HL-60 (cell line): ENCODE data around the gene SLC25A15. TPM values are rescaled to one million over a fixed set of nuclear protein-coding genes. Genes with fewer than 3 reads are reported as not detected.
"Not testable (repeated sequence)": the region's sequence is repeated elsewhere in the genome, so short reads cannot be mapped to it uniquely, and the experiment has no call there.

Source experiments
- DNase-seq, 2 experiments: peaks; one replicate each; pipeline ENCODE4 v3.0.0-alpha.2; 2010 to 2020; ENCODE audit warnings: low read depth in 1 of 2, low spot score in 1 of 2
- H3K27ac ChIP-seq: fragments of 250-450 bp; sonication (Bioruptor Pico); replicated peaks from 2 replicates; pipeline ENCODE4 v1.5.1; 2020; ENCODE audit warnings: mild to moderate bottlenecking, moderate library complexity
- H3K27me3 ChIP-seq: fragments of 250-450 bp; sonication (Bioruptor Pico); 2 replicates; pipeline ENCODE4 v1.5.1; 2021; ENCODE audit warnings: mild to moderate bottlenecking, moderate library complexity; ENCODE audit not compliant: insufficient read depth, poor library complexity, severe bottlenecking
- H3K4me3 ChIP-seq: replicated peaks from 2 replicates; pipeline ENCODE4 v1.5.1; 2011; ENCODE audit warnings: mild to moderate bottlenecking, control low read depth, low read length; ENCODE audit not compliant: insufficient read depth
- SPI1 ChIP-seq: IDR thresholded peaks from 2 replicates; pipeline ENCODE4 v1.6.1; 2012; ENCODE audit warnings: low read depth, mild to moderate bottlenecking, borderline replicate concordance
- microRNA-seq: library from miRNA; unstranded; fragments of <30 nt; microRNA quantifications from one replicate; pipeline ENCODE4, GENCODE V29; 2018

SLC25A15 gene

DNA sequence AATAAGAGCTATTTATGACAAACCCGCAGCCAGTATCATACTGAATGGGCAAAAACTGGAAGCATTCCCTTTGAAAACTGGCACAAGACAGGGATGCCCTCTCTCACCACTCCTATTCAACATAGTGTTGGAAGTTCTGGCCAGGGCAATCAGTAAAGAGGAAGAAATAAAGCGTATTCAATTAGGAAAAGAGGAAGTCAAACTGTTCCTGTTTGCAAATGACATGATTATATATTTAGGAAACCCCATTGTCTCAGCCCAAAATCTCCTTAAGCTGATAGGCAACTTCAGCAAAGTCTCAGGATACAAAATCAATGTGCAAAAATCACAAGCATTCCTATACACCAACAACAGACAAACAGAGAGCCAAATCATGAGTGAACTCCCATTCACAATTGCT lies 50.3 kb downstream of the SLC25A15 start:
- not testable (repeated sequence) for H3K4me3 ChIP-seq, H3K27ac ChIP-seq, H3K27me3 ChIP-seq
- peak; percentile 87 for TF ChIP-seq SPI1
- DNase-seq = peak in 1 of 2 experiments; percentile 12

DNA sequence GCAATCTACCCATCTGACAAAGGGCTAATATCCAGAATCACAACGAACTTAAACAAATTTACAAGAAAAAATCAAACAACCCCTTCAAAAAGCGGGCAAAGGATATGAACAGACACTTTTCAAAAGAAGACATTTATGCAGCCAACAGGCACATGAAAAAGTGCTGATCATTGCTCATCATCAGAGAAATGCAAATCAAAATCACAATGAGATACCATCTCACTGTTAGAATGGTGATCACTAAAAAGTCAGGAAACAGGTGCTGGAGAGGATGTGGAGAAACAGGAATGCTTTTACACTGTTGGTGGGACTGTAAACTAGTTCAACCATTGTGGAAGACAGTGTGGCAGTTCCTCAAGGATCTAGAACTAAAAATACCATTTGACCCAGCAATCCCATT lies 51.5 kb downstream of the SLC25A15 start:
- not testable (repeated sequence) for DNase-seq, H3K27me3 ChIP-seq, H3K27ac ChIP-seq, H3K4me3 ChIP-seq

Small RNA genes lying within 50 kb of the gene (microRNA-seq; reads per million reads assigned to microRNA genes)
- gene MIR621 = not detected
